ENCODE data around the gene DAB2. TPM values are rescaled to one million over a fixed set of nuclear protein-coding genes. Genes with fewer than 3 reads are reported as not detected.

Gene DAB2
- total RNA-seq, 6 donors from 2014 or later: 100 to 177 (median 144) TPM

DNA sequence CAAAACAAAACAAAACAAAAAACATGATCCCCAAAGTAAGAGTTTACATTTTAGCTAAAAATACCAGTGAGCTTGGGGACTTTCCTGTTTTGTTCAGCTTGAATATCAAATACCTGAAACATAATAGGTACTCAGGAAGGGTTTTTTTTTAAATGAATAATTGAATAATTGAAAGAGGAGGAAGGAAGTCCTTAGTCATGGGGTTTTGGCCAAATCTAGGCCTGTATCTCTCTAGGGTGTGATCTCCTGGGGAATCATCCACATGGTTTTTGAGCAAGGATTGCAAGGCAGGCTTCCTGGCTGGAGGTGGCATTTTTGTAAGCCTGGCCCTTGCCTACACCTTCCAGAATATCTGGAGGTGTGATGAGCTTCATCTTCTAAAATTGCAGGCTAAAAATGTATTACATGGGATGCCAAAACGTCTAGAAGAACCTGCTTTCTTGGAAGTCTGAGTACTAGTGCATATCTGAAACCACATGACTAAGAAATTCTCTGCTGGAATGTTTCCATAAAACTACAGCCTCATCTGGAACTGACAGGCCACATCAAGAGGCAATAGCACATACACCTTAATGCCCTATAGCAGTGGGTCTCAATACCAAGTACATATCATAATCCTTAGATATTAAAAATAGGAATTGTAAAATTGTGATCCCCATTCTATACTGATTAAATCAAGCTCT, 70.9 kb downstream of the DAB2 start:
- Histone ChIP-seq H3K36me3 (no peaks in the 10 kb centered on the region), H3K4me3 (no peak overlapping the region), H3K9me3 (peaks cover 6 to 11% (median 9%) of the 10 kb centered on the region in 4 donors), H3K27ac (no peak overlapping the region), H3K27me3 (no peaks in the 10 kb centered on the region), H3K4me1 (no peaks in the 10 kb centered on the region)
- no peak for ATAC-seq (ENCODE audit: low FRiP score in 2 of 2)
- TF ChIP-seq EP300 (IDR thresholded peaks at IDR 0.05) (no peak), POLR2A (IDR thresholded peaks at IDR 0.05) (no peak), CTCF (IDR thresholded peaks at IDR 0.05) (no peak), POLR2AphosphoS5 (IDR thresholded peaks at IDR 0.05) (no peak)
- no peak for DNase-seq
- WGBS, 2 donors: 23 to 44% methylated on average over 1 of the region's 1 CpG

DNA sequence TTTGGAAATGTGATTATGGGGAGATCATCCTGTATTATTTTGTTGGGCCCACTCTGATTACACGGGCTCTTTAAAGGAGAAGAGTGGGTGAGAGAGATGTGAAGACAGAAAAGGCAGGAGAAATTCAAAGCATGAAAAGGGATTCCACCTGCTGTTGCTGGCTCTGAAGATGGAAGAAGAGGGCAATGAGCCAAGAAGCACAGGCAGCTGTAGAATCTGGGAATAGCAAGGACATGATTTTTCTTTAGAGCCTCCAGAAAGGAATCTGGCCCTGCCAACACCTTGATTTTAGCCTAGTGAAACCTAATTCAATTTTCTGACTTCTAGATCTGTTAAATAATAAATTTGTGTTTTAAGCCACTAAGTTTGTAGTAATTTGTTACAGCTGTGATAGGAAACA, 71.8 kb downstream of the DAB2 start:
- no peaks in the 10 kb centered on the region for H3K27me3 ChIP-seq
- peaks cover 6 to 11% (median 9%) of the 10 kb centered on the region in 4 donors for H3K9me3 ChIP-seq
- WGBS, 2 donors: 79 to 83% methylated on average over 1 of the region's 1 CpG
- ATAC-seq (ENCODE audit: low FRiP score in 2 of 2) (no peak), DNase-seq (no peak)
- H3K4me3 ChIP-seq: no peak overlapping the region
- no peaks in the 10 kb centered on the region for H3K36me3 ChIP-seq
- no peaks in the 10 kb centered on the region for H3K4me1 ChIP-seq
- H3K27ac ChIP-seq: no peak overlapping the region
- TF ChIP-seq CTCF (IDR thresholded peaks at IDR 0.05): no peak
- no peak for TF ChIP-seq POLR2AphosphoS5 (IDR thresholded peaks at IDR 0.05)
- no peak for TF ChIP-seq EP300 (IDR thresholded peaks at IDR 0.05)
- no peak for TF ChIP-seq POLR2A (IDR thresholded peaks at IDR 0.05)

GRCh38 chr5:39352170-39352569, 72.6 kb downstream of the DAB2 start:
- WGBS, 2 donors: 89 to 93% methylated on average over 2 of the region's 2 CpGs
- ATAC-seq (ENCODE audit: low FRiP score in 2 of 2): no peak
- Histone ChIP-seq H3K27me3 (no peaks in the 10 kb centered on the region), H3K9me3 (peaks cover 6 to 11% (median 9%) of the 10 kb centered on the region in 4 donors), H3K36me3 (no peaks in the 10 kb centered on the region), H3K27ac (no peak overlapping the region), H3K4me3 (no peak overlapping the region), H3K4me1 (no peaks in the 10 kb centered on the region)
- no peak for DNase-seq
- TF ChIP-seq POLR2AphosphoS5 (IDR thresholded peaks at IDR 0.05): no peak
- no peak for TF ChIP-seq EP300 (IDR thresholded peaks at IDR 0.05)
- TF ChIP-seq CTCF (IDR thresholded peaks at IDR 0.05): no peak
- TF ChIP-seq POLR2A (IDR thresholded peaks at IDR 0.05): no peak

GRCh38 chr5:39349484-39349883, 75.3 kb downstream of the DAB2 start:
- no peak for DNase-seq
- Histone ChIP-seq H3K27ac (no peak overlapping the region), H3K9me3 (peaks cover 6 to 11% (median 9%) of the 10 kb centered on the region in 4 donors), H3K27me3 (no peaks in the 10 kb centered on the region), H3K36me3 (no peaks in the 10 kb centered on the region), H3K4me1 (no peaks in the 10 kb centered on the region), H3K4me3 (no peak overlapping the region)
- no peak for ATAC-seq (ENCODE audit: low FRiP score in 2 of 2)
- TF ChIP-seq POLR2AphosphoS5 (IDR thresholded peaks at IDR 0.05) (no peak), POLR2A (IDR thresholded peaks at IDR 0.05) (no peak), EP300 (IDR thresholded peaks at IDR 0.05) (no peak)
- WGBS, 2 donors: 86 to 93% methylated on average over 4 of the region's 4 CpGs

GRCh38 chr5:39342460-39342859, 82.3 kb downstream of the DAB2 start:
- H3K27me3 ChIP-seq: no peaks in the 10 kb centered on the region
- no peaks in the 10 kb centered on the region for H3K36me3 ChIP-seq
- DNase-seq (no peak), ATAC-seq (ENCODE audit: low FRiP score in 2 of 2) (no peak)
- WGBS, 2 donors: 96 to 100% methylated on average over 1 of the region's 1 CpG
- H3K9me3 ChIP-seq: no peaks in the 10 kb centered on the region
- H3K4me1 ChIP-seq: no peaks in the 10 kb centered on the region
- H3K27ac ChIP-seq: no peak overlapping the region
- TF ChIP-seq CTCF (IDR thresholded peaks at IDR 0.05) (no peak), POLR2A (IDR thresholded peaks at IDR 0.05) (no peak), EP300 (IDR thresholded peaks at IDR 0.05) (no peak), POLR2AphosphoS5 (IDR thresholded peaks at IDR 0.05) (no peak)
- no peak overlapping the region for H3K4me3 ChIP-seq

Data from upper lobe of left lung (tissue), 6 donors.